Effector memory CD4-positive, alpha-beta T cell (primary cell): Measurements from ENCODE around the gene ERFL.

Experiments
- DNase-seq, 3 donors: peaks; one replicate each; pipeline ENCODE4 v3.0.0-alpha.2; 2020
- H3K27ac ChIP-seq: 2 replicates; pipeline ENCODE4 v1.7.0; 2013; ENCODE audit warnings: mild to moderate bottlenecking, low read length, moderate library complexity; ENCODE audit not compliant: insufficient read depth, poor library complexity, severe bottlenecking
- H3K27me3 ChIP-seq: replicated peaks from 2 replicates; pipeline ENCODE4 v1.7.0; 2013; ENCODE audit warnings: mild to moderate bottlenecking, low read length; ENCODE audit not compliant: insufficient read depth, control insufficient read depth, poor library complexity, severe bottlenecking
- H3K36me3 ChIP-seq: 2 replicates; pipeline ENCODE4 v1.7.0; 2013; ENCODE audit warnings: mild to moderate bottlenecking, low read length, moderate library complexity; ENCODE audit not compliant: control insufficient read depth, insufficient read depth
- H3K4me1 ChIP-seq: 2 replicates; pipeline ENCODE4 v1.7.0; 2013; ENCODE audit warnings: low read length, mild to moderate bottlenecking; ENCODE audit not compliant: control insufficient read depth, insufficient read depth, poor library complexity, severe bottlenecking
- H3K4me3 ChIP-seq: 2 replicates; pipeline ENCODE4 v1.7.0; 2013; ENCODE audit warnings: low read length, low read depth, mild to moderate bottlenecking; ENCODE audit not compliant: insufficient read depth, poor library complexity, severe bottlenecking
- H3K9me3 ChIP-seq: 2 replicates; pipeline ENCODE4 v1.7.0; 2013; ENCODE audit warnings: mild to moderate bottlenecking, low read length, moderate library complexity; ENCODE audit not compliant: control insufficient read depth

Gene ERFL

GRCh38 chr19:41905273-41906002, 22.8 kb downstream of the ERFL start:
- Histone ChIP-seq H3K27ac (no peak overlapping the region), H3K4me1 (peaks cover 7% of the 10 kb centered on the region), H3K9me3 (no peaks in the 10 kb centered on the region), H3K4me3 (no peak overlapping the region), H3K27me3 (no peaks in the 10 kb centered on the region), H3K36me3 (peaks cover 63% of the 10 kb centered on the region)
- DNase-seq = no peak

- H3K27ac ChIP-seq = no peak overlapping the region
These were observed 24.0 kb downstream of the ERFL start for GRCh38 chr19:41904118-41904870.

GRCh38 chr19:41903193-41903953, 24.9 kb downstream of the ERFL start:
- Histone ChIP-seq H3K36me3 (peaks cover 84% of the 10 kb centered on the region), H3K4me3 (no peak overlapping the region), H3K9me3 (no peaks in the 10 kb centered on the region), H3K4me1 (peaks cover 7% of the 10 kb centered on the region), H3K27ac (no peak overlapping the region), H3K27me3 (no peaks in the 10 kb centered on the region)
- DNase-seq = no peak

More at GRCh38 chr19:41904118-41904870, 24.0 kb downstream of the ERFL start:
- H3K36me3 ChIP-seq = peaks cover 75% of the 10 kb centered on the region
- no peak overlapping the region for H3K4me3 ChIP-seq
- peaks cover 7% of the 10 kb centered on the region for H3K4me1 ChIP-seq
- no peaks in the 10 kb centered on the region for H3K9me3 ChIP-seq
- no peaks in the 10 kb centered on the region for H3K27me3 ChIP-seq
- DNase-seq = no peak

- H3K4me1 ChIP-seq = peaks cover 7% of the 10 kb centered on the region
- no peaks in the 10 kb centered on the region for H3K9me3 ChIP-seq
- H3K27me3 ChIP-seq = no peaks in the 10 kb centered on the region
- no peak overlapping the region for H3K4me3 ChIP-seq
- DNase-seq = no peak
- peaks cover 92% of the 10 kb centered on the region for H3K36me3 ChIP-seq
- no peak overlapping the region for H3K27ac ChIP-seq
These were observed 25.7 kb downstream of the ERFL start for GRCh38 chr19:41902594-41902993.

- H3K4me1 ChIP-seq = peaks cover 7% of the 10 kb centered on the region
- no peaks in the 10 kb centered on the region for H3K9me3 ChIP-seq
- no peak overlapping the region for H3K4me3 ChIP-seq
- H3K27me3 ChIP-seq = no peaks in the 10 kb centered on the region
- H3K36me3 ChIP-seq = peaks cover 92% of the 10 kb centered on the region
- no peak for DNase-seq
- no peak overlapping the region for H3K27ac ChIP-seq
These were observed 26.4 kb downstream of the ERFL start for GRCh38 chr19:41901707-41902360.

- no peak overlapping the region for H3K4me3 ChIP-seq
These were observed 30.0 kb downstream of the ERFL start for GRCh38 chr19:41898235-41898634.

GRCh38 chr19:41897820-41898219, 30.4 kb downstream of the ERFL start:
- Histone ChIP-seq H3K4me1 (peaks cover 17% of the 10 kb centered on the region), H3K4me3 (no peak overlapping the region), H3K36me3 (peaks cover 86% of the 10 kb centered on the region), H3K27ac (no peak overlapping the region), H3K9me3 (no peaks in the 10 kb centered on the region), H3K27me3 (no peaks in the 10 kb centered on the region)
- no peak for DNase-seq

More at GRCh38 chr19:41898235-41898634, 30.0 kb downstream of the ERFL start:
- Histone ChIP-seq H3K27me3 (no peaks in the 10 kb centered on the region), H3K27ac (no peak overlapping the region), H3K4me1 (peaks cover 13% of the 10 kb centered on the region), H3K36me3 (peaks cover 87% of the 10 kb centered on the region), H3K9me3 (no peaks in the 10 kb centered on the region)
- DNase-seq = no peak

GRCh38 chr19:41897181-41897580, 31.1 kb downstream of the ERFL start:
- Histone ChIP-seq H3K27ac (peak overlapping the region; percentile 37), H3K27me3 (no peaks in the 10 kb centered on the region), H3K4me3 (no peak overlapping the region), H3K36me3 (peaks cover 86% of the 10 kb centered on the region), H3K9me3 (no peaks in the 10 kb centered on the region), H3K4me1 (peaks cover 24% of the 10 kb centered on the region)
- no peak for DNase-seq

GRCh38 chr19:41896581-41896942, 31.7 kb downstream of the ERFL start:
- peaks cover 29% of the 10 kb centered on the region for H3K4me1 ChIP-seq
- no peaks in the 10 kb centered on the region for H3K27me3 ChIP-seq
- DNase-seq = no peak
- peaks cover 86% of the 10 kb centered on the region for H3K36me3 ChIP-seq
- H3K27ac ChIP-seq = no peak overlapping the region
- H3K4me3 ChIP-seq = no peak overlapping the region
- no peaks in the 10 kb centered on the region for H3K9me3 ChIP-seq
